Neural cell (in vitro differentiated cells): ENCODE results near the gene WFDC2. TPM values are rescaled to one million over a fixed set of nuclear protein-coding genes. Genes with fewer than 3 reads are reported as not detected.

ENCODE experiments used
- H2AFZ ChIP-seq: fragments of 200-600, 300-800 bp; sonication (generic), shearing (Covaris generic); 2 replicates; pipeline ENCODE4 v1.6.0; 2014; ENCODE audit warnings: low read depth, mild to moderate bottlenecking, antibody characterized with exemption, low read length, moderate library complexity
- H3F3A ChIP-seq: fragments of 200-600 bp; shearing (Covaris generic); 2 replicates; pipeline ENCODE4 v1.6.1; 2016; ENCODE audit warnings: mild to moderate bottlenecking, moderate library complexity, mixed read lengths, antibody characterized with exemption, low read length; ENCODE audit not compliant: insufficient read depth, poor library complexity, severe bottlenecking
- H3K27ac ChIP-seq: fragments of 200-600, 300-800 bp; sonication (generic), shearing (Covaris generic); 2 replicates; pipeline ENCODE4 v1.5.1; 2014; ENCODE audit warnings: mild to moderate bottlenecking, low read length, moderate library complexity
- H3K27me3 ChIP-seq: fragments of 300-800, 200-600 bp; sonication (generic), shearing (Covaris generic); 2 replicates; pipeline ENCODE4 v1.6.0; 2014; ENCODE audit warnings: mild to moderate bottlenecking, low read depth, low read length, moderate library complexity; ENCODE audit not compliant: insufficient read depth
- H3K36me3 ChIP-seq: fragments of 300-800, 200-600 bp; sonication (generic), shearing (Covaris generic); 2 replicates; pipeline ENCODE4 v1.5.1; 2014; ENCODE audit warnings: mild to moderate bottlenecking, antibody characterized with exemption, low read length, moderate library complexity; ENCODE audit not compliant: insufficient read depth
- H3K4me2 ChIP-seq: fragments of 300-800, 200-600 bp; sonication (generic), shearing (Covaris generic); 2 replicates; pipeline ENCODE4 v1.6.0; 2014; ENCODE audit warnings: mild to moderate bottlenecking, low read length
- H3K4me3 ChIP-seq: fragments of 300-800, 200-600 bp; sonication (generic), shearing (Covaris generic); 2 replicates; pipeline ENCODE4 v1.5.1; 2014; ENCODE audit warnings: mild to moderate bottlenecking, low read length, moderate library complexity
- H3K79me2 ChIP-seq: fragments of 200-600 bp; shearing (Covaris generic); replicated peaks from 2 replicates; pipeline ENCODE4 v1.6.0; 2014; ENCODE audit warnings: mild to moderate bottlenecking, low read length, moderate library complexity; ENCODE audit not compliant: insufficient read depth
- H3K9ac ChIP-seq: fragments of 300-800, 200-600 bp; sonication (generic), shearing (Covaris generic); 2 replicates; pipeline ENCODE4 v1.6.1; 2016; ENCODE audit warnings: mild to moderate bottlenecking, low read length, mixed read lengths
- H3K9me2 ChIP-seq: fragments of 200-600 bp; shearing (Covaris generic); 2 replicates; pipeline ENCODE4 v1.6.1; 2016; ENCODE audit warnings: mild to moderate bottlenecking, low read length, mixed read lengths; ENCODE audit not compliant: insufficient read depth
- H3K9me3 ChIP-seq: fragments of 200-600, 300-800 bp; sonication (generic), shearing (Covaris generic); 2 replicates; pipeline ENCODE4 v1.6.1; 2016; ENCODE audit warnings: mild to moderate bottlenecking, mixed run types, low read length, moderate library complexity, mixed read lengths
- H4K20me1 ChIP-seq: fragments of 200-600 bp; shearing (Covaris generic); 2 replicates; pipeline ENCODE4 v1.6.1; 2016; ENCODE audit warnings: mild to moderate bottlenecking, mixed run types; ENCODE audit not compliant: insufficient read depth
- EP300 ChIP-seq: fragments of 450-650 bp; conservative IDR thresholded peaks from 2 replicates; pipeline ENCODE4 v1.6.1; 2014; ENCODE audit warnings: antibody characterized with exemption, mild to moderate bottlenecking, moderate library complexity; ENCODE audit not compliant: poor library complexity, severe bottlenecking
- EZH2 ChIP-seq: fragments of 200-600, 300-800 bp; shearing (Covaris generic), sonication (generic); IDR thresholded peaks from 2 replicates; pipeline ENCODE4 v1.6.1; 2014; ENCODE audit warnings: antibody characterized with exemption, low read length, borderline replicate concordance, mild to moderate bottlenecking; ENCODE audit not compliant: insufficient read depth, poor library complexity, severe bottlenecking
- MXI1 ChIP-seq: fragments of 450-650 bp; conservative IDR thresholded peaks from 2 replicates; pipeline ENCODE4 v1.6.1; 2014; ENCODE audit warnings: antibody characterized with exemption, mild to moderate bottlenecking; ENCODE audit not compliant: poor library complexity, severe bottlenecking
- POLR2AphosphoS5 ChIP-seq: IDR thresholded peaks from 2 replicates; pipeline ENCODE4 v1.6.1; 2012
- RAD21 ChIP-seq: fragments of 450-650 bp; conservative IDR thresholded peaks from 2 replicates; pipeline ENCODE4 v1.6.1; 2014; ENCODE audit warnings: antibody characterized with exemption, mild to moderate bottlenecking, moderate library complexity
- REST ChIP-seq: IDR thresholded peaks from 2 replicates; pipeline ENCODE4 v1.6.1; 2012; ENCODE audit warnings: borderline replicate concordance
- SMC3 ChIP-seq: fragments of 450-650 bp; conservative IDR thresholded peaks from 2 replicates; pipeline ENCODE4 v1.6.1; 2014; ENCODE audit warnings: antibody characterized with exemption, mild to moderate bottlenecking, moderate library complexity; ENCODE audit not compliant: poor library complexity
- TAF1 ChIP-seq: IDR thresholded peaks from 2 replicates; pipeline ENCODE4 v1.6.1; 2012; ENCODE audit warnings: low read depth
- polyA plus RNA-seq: library from polyadenylated mRNA; depleted of rRNA; stranded (reverse); fragments of >200 nt; gene quantifications from 2 replicates; pipeline ENCODE4 v1.2.3, GENCODE V29; 2014
- TF ChIP-seq, protein P1 (sequence below): fragments of 450-650 bp; IDR thresholded peaks from 2 replicates; pipeline ENCODE4 v1.5.1; 2014; ENCODE audit warnings: antibody characterized with exemption, mild to moderate bottlenecking, moderate library complexity; ENCODE audit not compliant: poor library complexity, severe bottlenecking

WFDC2 gene
- polyA plus RNA-seq, 1 donor from 2014 or later = not detected

GRCh38 chr20:45426320-45427016, 43.1 kb upstream of the WFDC2 start:
- H3K27me3 ChIP-seq = no peaks in the 10 kb centered on the region
- H3K9me2 ChIP-seq = no peaks in the 10 kb centered on the region
- H3K9ac ChIP-seq = no peak overlapping the region
- no peak overlapping the region for H2AFZ ChIP-seq
- no peak for TF ChIP-seq MXI1
- no peak for TF ChIP-seq TAF1
- TF ChIP-seq POLR2AphosphoS5 = no peak
- no peak for TF ChIP-seq EZH2
- TF ChIP-seq, protein P1, sequence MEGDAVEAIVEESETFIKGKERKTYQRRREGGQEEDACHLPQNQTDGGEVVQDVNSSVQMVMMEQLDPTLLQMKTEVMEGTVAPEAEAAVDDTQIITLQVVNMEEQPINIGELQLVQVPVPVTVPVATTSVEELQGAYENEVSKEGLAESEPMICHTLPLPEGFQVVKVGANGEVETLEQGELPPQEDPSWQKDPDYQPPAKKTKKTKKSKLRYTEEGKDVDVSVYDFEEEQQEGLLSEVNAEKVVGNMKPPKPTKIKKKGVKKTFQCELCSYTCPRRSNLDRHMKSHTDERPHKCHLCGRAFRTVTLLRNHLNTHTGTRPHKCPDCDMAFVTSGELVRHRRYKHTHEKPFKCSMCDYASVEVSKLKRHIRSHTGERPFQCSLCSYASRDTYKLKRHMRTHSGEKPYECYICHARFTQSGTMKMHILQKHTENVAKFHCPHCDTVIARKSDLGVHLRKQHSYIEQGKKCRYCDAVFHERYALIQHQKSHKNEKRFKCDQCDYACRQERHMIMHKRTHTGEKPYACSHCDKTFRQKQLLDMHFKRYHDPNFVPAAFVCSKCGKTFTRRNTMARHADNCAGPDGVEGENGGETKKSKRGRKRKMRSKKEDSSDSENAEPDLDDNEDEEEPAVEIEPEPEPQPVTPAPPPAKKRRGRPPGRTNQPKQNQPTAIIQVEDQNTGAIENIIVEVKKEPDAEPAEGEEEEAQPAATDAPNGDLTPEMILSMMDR = no peak
- TF ChIP-seq SMC3 = no peak
- TF ChIP-seq EP300 = no peak
- TF ChIP-seq RAD21 = no peak
- no peak for TF ChIP-seq REST
- no peaks in the 10 kb centered on the region for H3K79me2 ChIP-seq
- no peaks in the 10 kb centered on the region for H3K36me3 ChIP-seq
- H3K4me3 ChIP-seq = no peak overlapping the region
- H3F3A ChIP-seq = no peaks in the 10 kb centered on the region
- H4K20me1 ChIP-seq = no peaks in the 10 kb centered on the region
- no peaks in the 10 kb centered on the region for H3K9me3 ChIP-seq
- no peak overlapping the region for H3K4me2 ChIP-seq
- H3K27ac ChIP-seq = no peak overlapping the region

DNA sequence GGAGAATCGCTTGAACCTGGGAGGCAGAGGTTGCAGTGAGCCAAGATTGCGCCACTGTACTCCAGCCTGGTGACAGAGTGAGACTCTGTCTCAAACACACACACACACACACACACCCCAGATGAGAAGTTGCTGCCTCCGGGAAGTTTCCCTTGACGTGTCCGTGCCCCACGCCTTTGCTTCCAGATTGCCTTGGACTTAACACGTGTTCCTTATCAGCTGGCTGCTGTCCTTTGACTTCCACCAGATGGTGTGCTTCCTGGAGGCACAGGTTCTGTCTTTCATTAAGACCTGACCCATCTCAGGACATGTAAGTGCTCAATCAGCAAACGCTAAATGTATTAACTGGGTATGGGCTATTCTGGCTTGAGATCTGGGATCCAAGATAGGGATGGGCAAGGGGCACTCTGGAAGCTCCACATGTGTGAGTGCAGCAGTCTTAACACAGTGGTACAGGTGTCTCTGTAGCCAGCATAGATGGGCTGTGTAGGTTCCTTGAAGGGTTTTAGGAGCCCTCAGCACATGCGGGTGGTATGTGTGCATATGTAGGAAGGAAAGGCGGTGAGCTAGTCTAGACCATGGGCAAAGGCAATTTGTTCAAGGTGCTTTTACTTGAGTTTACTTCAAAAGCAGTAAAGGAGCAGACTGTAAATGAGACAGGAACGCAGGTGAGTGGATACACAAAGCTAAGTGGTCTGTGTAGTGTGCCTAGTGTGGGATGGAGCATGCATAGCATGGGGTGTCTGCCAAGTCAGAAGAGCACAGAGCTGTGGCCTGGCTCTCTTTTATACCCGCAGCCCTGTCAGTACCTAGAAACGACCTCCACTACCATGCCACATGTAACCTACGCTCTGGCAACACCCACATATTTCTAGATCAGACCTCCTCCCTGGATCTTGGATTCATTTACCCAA, 42.1 kb upstream of the WFDC2 start:
- Histone ChIP-seq H3K4me3 (no peak overlapping the region), H3K27ac (no peak overlapping the region), H3K27me3 (no peaks in the 10 kb centered on the region), H3K79me2 (no peaks in the 10 kb centered on the region), H2AFZ (no peak overlapping the region), H3K9me2 (no peaks in the 10 kb centered on the region), H3K36me3 (no peaks in the 10 kb centered on the region), H3K9ac (no peak overlapping the region), H3F3A (no peaks in the 10 kb centered on the region), H3K4me2 (no peak overlapping the region), H3K9me3 (no peaks in the 10 kb centered on the region), H4K20me1 (no peaks in the 10 kb centered on the region)
- TF ChIP-seq RAD21 (no peak), TAF1 (no peak), MXI1 (no peak), POLR2AphosphoS5 (no peak), EP300 (no peak), EZH2 (no peak), SMC3 (no peak)
- TF ChIP-seq, protein P1 = no peak
